Liver (tissue), 9 donors: ENCODE results near the gene SWSAP1. TPM values are rescaled to one million over a fixed set of nuclear protein-coding genes. Genes with fewer than 3 reads are reported as not detected.
A peak's percentile ranks its signal among the peaks of the same experiment; 100 is the strongest.

Source experiments
- DNase-seq: peaks from one replicate; pipeline ENCODE4 v3.0.0-alpha.2; 2017; ENCODE audit warnings: low spot score
- H3K27ac ChIP-seq, 2 donors: one replicate each; pipeline ENCODE4 v1.7.0; 2013; ENCODE audit warnings: inconsistent platforms in 2 of 2, low read length in 2 of 2, control low read depth in 1 of 2, low read depth in 1 of 2, mild to moderate bottlenecking in 1 of 2
- H3K27me3 ChIP-seq, 4 donors: one replicate each; pipeline versions ENCODE4 v1.6.1 to v1.7.0; 2013; ENCODE audit warnings: low read length in 3 of 4, inconsistent platforms in 1 of 4, mild to moderate bottlenecking in 1 of 4, moderate library complexity in 1 of 4; ENCODE audit not compliant: control insufficient read depth in 4 of 4, insufficient read depth in 4 of 4
- H3K36me3 ChIP-seq, 4 donors: one replicate each; pipeline versions ENCODE4 v1.6.1 to v1.7.0; 2013; ENCODE audit warnings: low read length in 3 of 4, mild to moderate bottlenecking in 3 of 4, low read depth in 1 of 4, moderate library complexity in 1 of 4; ENCODE audit not compliant: control insufficient read depth in 4 of 4, insufficient read depth in 3 of 4
- H3K4me1 ChIP-seq, 4 donors: one replicate each; pipeline versions ENCODE4 v1.6.1 to v1.7.0; 2013; ENCODE audit warnings: low read length in 3 of 4, mild to moderate bottlenecking in 3 of 4, moderate library complexity in 1 of 4; ENCODE audit not compliant: control insufficient read depth in 4 of 4, insufficient read depth in 4 of 4
- H3K4me3 ChIP-seq, 3 donors: one replicate each; pipeline versions ENCODE4 v1.6.1 to v1.7.0; 2013; ENCODE audit warnings: low read length in 3 of 3, control low read depth in 1 of 3, low read depth in 1 of 3, mild to moderate bottlenecking in 1 of 3
- H3K9ac ChIP-seq, 2 donors: one replicate each; pipeline ENCODE4 v1.7.0; 2013; ENCODE audit warnings: low read length in 2 of 2, mild to moderate bottlenecking in 2 of 2, moderate library complexity in 2 of 2, control low read depth in 1 of 2, low read depth in 1 of 2
- H3K9me3 ChIP-seq, 4 donors: one replicate each; pipeline versions ENCODE4 v1.6.1 to v1.7.0; 2013; ENCODE audit warnings: low read length in 3 of 4; ENCODE audit not compliant: control insufficient read depth in 4 of 4
- CTCF ChIP-seq: fragments of 150-350 bp; IDR thresholded peaks from 2 replicates; pipeline ENCODE4 v1.5.1; 2017; ENCODE audit warnings: improper control_type of control experiment, low read depth, low read length; ENCODE audit not compliant: missing input control
- EGR1 ChIP-seq, 2 donors: IDR thresholded peaks; 2 replicates each; pipeline ENCODE4 v1.6.1; 2016 to 2018; ENCODE audit warnings: antibody characterized with exemption in 2 of 2, low read depth in 2 of 2
- FOXA1 ChIP-seq: IDR thresholded peaks from 2 replicates; pipeline ENCODE4 v1.6.1; 2016; ENCODE audit warnings: antibody characterized with exemption
- FOXA2 ChIP-seq: IDR thresholded peaks from 2 replicates; pipeline ENCODE4 v1.6.1; 2016; ENCODE audit warnings: antibody characterized with exemption
- GABPA ChIP-seq, 2 donors: IDR thresholded peaks in 1 of 2; conservative IDR thresholded peaks in 1 of 2; 2 replicates each; pipeline ENCODE4 v1.6.1; 2016; ENCODE audit warnings: antibody characterized with exemption in 2 of 2, mild to moderate bottlenecking in 1 of 2, moderate library complexity in 1 of 2
- HNF4A ChIP-seq, 2 donors: conservative IDR thresholded peaks; 2 replicates each; pipeline ENCODE4 v1.6.1; 2016; ENCODE audit warnings: antibody characterized with exemption in 2 of 2, mild to moderate bottlenecking in 2 of 2
- HNF4G ChIP-seq: IDR thresholded peaks from 2 replicates; pipeline ENCODE4 v1.6.1; 2016; ENCODE audit warnings: antibody characterized with exemption
- JUND ChIP-seq, 2 donors: IDR thresholded peaks; 2 replicates each; pipeline ENCODE4 v1.6.1; 2016; ENCODE audit warnings: antibody characterized with exemption in 2 of 2
- RAD21 ChIP-seq, 2 donors: IDR thresholded peaks; 2 replicates each; pipeline ENCODE4 v1.6.1; 2016; ENCODE audit warnings: antibody characterized with exemption in 2 of 2, mild to moderate bottlenecking in 2 of 2
- REST ChIP-seq: IDR thresholded peaks from 2 replicates; pipeline ENCODE4 v1.6.1; 2016; ENCODE audit warnings: antibody characterized with exemption, mild to moderate bottlenecking
- RXRA ChIP-seq, 2 donors: IDR thresholded peaks; 2 replicates each; pipeline ENCODE4 v1.6.1; 2017 to 2018; ENCODE audit warnings: antibody characterized with exemption in 2 of 2, mild to moderate bottlenecking in 1 of 2
- SP1 ChIP-seq: IDR thresholded peaks from 2 replicates; pipeline ENCODE4 v1.6.1; 2018; ENCODE audit warnings: antibody characterized with exemption, mild to moderate bottlenecking
- TAF1 ChIP-seq: conservative IDR thresholded peaks from 2 replicates; pipeline ENCODE4 v1.6.1; 2016; ENCODE audit warnings: antibody characterized with exemption, mild to moderate bottlenecking
- YY1 ChIP-seq: IDR thresholded peaks from 2 replicates; pipeline ENCODE4 v1.6.1; 2016; ENCODE audit warnings: antibody characterized with exemption, mild to moderate bottlenecking
- ZBTB33 ChIP-seq: IDR thresholded peaks from 2 replicates; pipeline ENCODE4 v1.6.1; 2016; ENCODE audit warnings: antibody characterized with exemption
- WGBS: extraction: QIAGEN DNeasy Blood & Tissue Kit; methylation state at CpG from one replicate; pipeline ENCODE4 v1.1.7; 2013; 5-methylcytosine and 5-hydroxymethylcytosine counted together
- polyA plus RNA-seq, 2 donors: library from polyadenylated mRNA; stranded (reverse) in 1 of 2; unstranded in 1 of 2; fragments of 200-250 nt in 1 of 2; fragments of >200 nt in 1 of 2; fragmentation: Nextera tagmentation in 1 of 2; extraction: Ambion mirVana in 1 of 2; gene quantifications; one replicate each; pipeline versions ENCODE4 v1.2.1 to v1.2.3, GENCODE V29; 2013 to 2015
- total RNA-seq, 2 donors: library from RNA; depleted of rRNA; stranded (reverse); fragments of >200 nt; gene quantifications; one replicate each; pipeline ENCODE4 v1.2.3, GENCODE V29; 2014
- donor health status: healthy.
- donor health status: healthy.
- donor health status: healthy.
- donor health status: healthy.
- donor health status: healthy.

The SWSAP1 gene
- total and polyA plus RNA-seq, 4 donors: 0.98 to 6.4 (median 1.7) TPM

- H3K27me3 ChIP-seq: no peaks in the 10 kb centered on the region
- H3K4me1 ChIP-seq: peaks cover 6 to 16% (median 12%) of the 10 kb centered on the region in 4 donors
- WGBS: 86% methylated on average over 17 of the region's 17 CpGs
- H3K9ac ChIP-seq: no peak overlapping the region
- H3K4me3 ChIP-seq: no peak overlapping the region
- H3K9me3 ChIP-seq: no peaks in the 10 kb centered on the region
- no peak for DNase-seq
- TF ChIP-seq HNF4G: peak; percentile 1
- TF ChIP-seq CTCF: no peak
- peaks cover 0 to 2% (median 0%) of the 10 kb centered on the region in 4 donors for H3K36me3 ChIP-seq
- H3K27ac ChIP-seq: peak overlapping the region; percentile 64 to 85
These were observed 49.6 kb upstream of the SWSAP1 start for GRCh38 chr19:11324748-11325389.

- DNase-seq: no peak
- no peak overlapping the region for H3K27ac ChIP-seq
These were observed 48.9 kb upstream of the SWSAP1 start for GRCh38 chr19:11325544-11325943.

GRCh38 chr19:11330127-11330526 is 44.3 kb upstream of the SWSAP1 start:
- TF ChIP-seq RAD21 (IDR thresholded peaks at IDR 0.05) (no peak), HNF4G (no peak), YY1 (no peak)
- H3K36me3 ChIP-seq: peaks cover 2 to 7% (median 4%) of the 10 kb centered on the region in 4 donors

More at GRCh38 chr19:11325544-11325943, 48.9 kb upstream of the SWSAP1 start:
- 94% methylated on average over 7 of the region's 7 CpGs for WGBS
- Histone ChIP-seq H3K27me3 (no peaks in the 10 kb centered on the region), H3K4me1 (peaks cover 6 to 16% (median 12%) of the 10 kb centered on the region in 4 donors), H3K9me3 (no peaks in the 10 kb centered on the region), H3K36me3 (peaks cover 0 to 2% (median 0%) of the 10 kb centered on the region in 4 donors), H3K4me3 (no peak overlapping the region), H3K9ac (no peak overlapping the region)
- TF ChIP-seq JUND (IDR thresholded peaks at IDR 0.05) (no peak), HNF4A (conservative IDR thresholded peaks at IDR 0.05) (no peak)

GRCh38 chr19:11331502-11331901 is 43.0 kb upstream of the SWSAP1 start:
- H3K4me1 ChIP-seq: no peaks in the 10 kb centered on the region
- WGBS: 88% methylated on average over 4 of the region's 4 CpGs
- no peaks in the 10 kb centered on the region for H3K9me3 ChIP-seq
- no peak overlapping the region for H3K27ac ChIP-seq
- H3K9ac ChIP-seq: no peak overlapping the region
- peaks cover 2 to 11% (median 5%) of the 10 kb centered on the region in 4 donors for H3K36me3 ChIP-seq
- H3K4me3 ChIP-seq: no peak overlapping the region
- TF ChIP-seq YY1: no peak
- TF ChIP-seq FOXA2: no peak
- TF ChIP-seq TAF1: no peak
- no peak for TF ChIP-seq HNF4A (conservative IDR thresholded peaks at IDR 0.05)
- TF ChIP-seq JUND (IDR thresholded peaks at IDR 0.05): no peak
- TF ChIP-seq RAD21 (IDR thresholded peaks at IDR 0.05): no peak
- no peak for TF ChIP-seq RXRA (IDR thresholded peaks at IDR 0.05)
- no peak for TF ChIP-seq EGR1 (IDR thresholded peaks at IDR 0.05; ENCODE audit: low read depth in 2 of 2)
- TF ChIP-seq REST: no peak
- no peak for TF ChIP-seq ZBTB33
- TF ChIP-seq FOXA1: no peak
- TF ChIP-seq SP1: no peak
- no peak for TF ChIP-seq GABPA (IDR thresholded peaks at IDR 0.05 in 1 of 2, conservative IDR thresholded peaks at IDR 0.05 in 1 of 2)
- no peak for DNase-seq
- H3K27me3 ChIP-seq: no peaks in the 10 kb centered on the region

More at GRCh38 chr19:11330127-11330526, 44.3 kb upstream of the SWSAP1 start:
- Histone ChIP-seq H3K9me3 (no peaks in the 10 kb centered on the region), H3K27ac (no peak overlapping the region), H3K27me3 (no peaks in the 10 kb centered on the region), H3K4me3 (no peak overlapping the region), H3K9ac (no peak overlapping the region), H3K4me1 (no peaks in the 10 kb centered on the region)
- DNase-seq: no peak
- WGBS: 87% methylated on average over 4 of the region's 4 CpGs
